OCI-M1 (cell line): ENCODE measurements around the gene COLGALT1.
A peak's percentile ranks its signal among the peaks of the same experiment; 100 is the strongest.
"Not testable (repeated sequence)": the region's sequence is repeated elsewhere in the genome, so short reads cannot be mapped to it uniquely, and the experiment has no call there.

Experiments
- DNase-seq: peaks from one replicate; lab custom pipeline; 2025; lab: John Stamatoyannopoulos, UW

The COLGALT1 gene

GRCh38 chr19:17562561-17562960 is 7.1 kb downstream of the COLGALT1 start:
- no peak for DNase-seq

GRCh38 chr19:17564781-17565180 is 9.3 kb downstream of the COLGALT1 start:
- DNase-seq, result no peak

GRCh38 chr19:17565611-17566010 is 10.2 kb downstream of the COLGALT1 start:
- DNase-seq, result no peak

- DNase-seq, result no peak
Measured at GRCh38 chr19:17567940-17568339, 12.5 kb downstream of the COLGALT1 start.

GRCh38 chr19:17570291-17570690 is 14.8 kb downstream of the COLGALT1 start:
- not testable (repeated sequence) for DNase-seq

- no peak for DNase-seq
Measured at GRCh38 chr19:17570791-17571190, 15.3 kb downstream of the COLGALT1 start.

- DNase-seq, result no peak
Measured at GRCh38 chr19:17572638-17573037, 17.2 kb downstream of the COLGALT1 start.

- peak; percentile 3 for DNase-seq
Measured at GRCh38 chr19:17575871-17576757, 20.7 kb downstream of the COLGALT1 start.

- peak; percentile 64 for DNase-seq
Measured at GRCh38 chr19:17576758-17577456, 21.5 kb downstream of the COLGALT1 start.

GRCh38 chr19:17577457-17578097 is 22.1 kb downstream of the COLGALT1 start:
- no peak for DNase-seq

GRCh38 chr19:17579661-17580244 is 24.3 kb downstream of the COLGALT1 start:
- peak; percentile 86 for DNase-seq

- no peak for DNase-seq
Measured at GRCh38 chr19:17580470-17581144, 25.2 kb downstream of the COLGALT1 start.

GRCh38 chr19:17581211-17581874 is 25.9 kb downstream of the COLGALT1 start:
- no peak for DNase-seq

GRCh38 chr19:17582613-17583012 is 27.2 kb downstream of the COLGALT1 start:
- DNase-seq, result no peak

- DNase-seq, result no peak
Measured at GRCh38 chr19:17584132-17584531, 28.7 kb downstream of the COLGALT1 start.

GRCh38 chr19:17585395-17585794 is 29.9 kb downstream of the COLGALT1 start:
- not testable (repeated sequence) for DNase-seq

GRCh38 chr19:17590866-17591265 is 35.4 kb downstream of the COLGALT1 start:
- DNase-seq, result no peak

- not testable (repeated sequence) for DNase-seq
Measured at GRCh38 chr19:17594296-17594695, 38.8 kb downstream of the COLGALT1 start.

- DNase-seq, result not testable (repeated sequence)
Measured at GRCh38 chr19:17598063-17598462, 42.6 kb downstream of the COLGALT1 start.

- DNase-seq, result no peak
Measured at GRCh38 chr19:17598953-17599352, 43.5 kb downstream of the COLGALT1 start.

- DNase-seq, result no peak
Measured at GRCh38 chr19:17599780-17600179, 44.3 kb downstream of the COLGALT1 start.
